Measurements from ENCODE around the gene AKT1.

AKT1 gene

DNA sequence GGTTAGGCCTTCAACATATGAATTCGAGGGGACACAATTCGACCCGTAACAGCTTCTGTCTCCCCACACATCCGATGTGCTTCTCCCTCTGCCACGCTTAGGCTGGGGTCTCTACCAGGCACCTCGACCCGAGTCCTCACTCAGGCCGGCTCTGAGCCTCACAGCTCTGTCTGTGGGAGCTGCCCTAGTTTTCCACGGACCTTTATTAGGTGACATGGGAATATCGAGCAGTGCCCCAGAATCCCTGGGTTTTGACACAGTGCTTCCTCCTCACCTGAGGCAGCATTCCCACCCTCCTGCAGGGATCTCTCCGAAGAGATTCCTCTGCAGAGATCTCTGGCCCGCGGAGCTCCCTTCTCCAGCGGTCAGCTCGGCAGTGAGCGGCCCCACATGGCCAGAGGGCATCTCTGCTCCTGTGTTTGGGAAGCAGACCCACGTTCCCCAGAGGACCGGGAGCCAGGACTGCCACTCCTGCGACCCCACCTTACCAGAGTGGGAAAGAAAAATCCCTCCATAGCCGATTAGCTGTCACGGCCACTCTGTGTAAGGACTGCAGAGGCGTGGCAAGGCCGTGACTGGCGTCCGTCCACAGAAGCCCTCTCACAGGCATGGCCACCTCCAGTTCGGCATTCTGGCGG lies 26.5 kb upstream of the AKT1 start:
- no peak for DNase-seq (ENCODE audit: low spot score)
- in situ Hi-C loops (cut with MboI; ENCODE audit: low sequenced_read_pairs, unreplicated experiment) = no loop called here
- TF ChIP-seq, protein P1, sequence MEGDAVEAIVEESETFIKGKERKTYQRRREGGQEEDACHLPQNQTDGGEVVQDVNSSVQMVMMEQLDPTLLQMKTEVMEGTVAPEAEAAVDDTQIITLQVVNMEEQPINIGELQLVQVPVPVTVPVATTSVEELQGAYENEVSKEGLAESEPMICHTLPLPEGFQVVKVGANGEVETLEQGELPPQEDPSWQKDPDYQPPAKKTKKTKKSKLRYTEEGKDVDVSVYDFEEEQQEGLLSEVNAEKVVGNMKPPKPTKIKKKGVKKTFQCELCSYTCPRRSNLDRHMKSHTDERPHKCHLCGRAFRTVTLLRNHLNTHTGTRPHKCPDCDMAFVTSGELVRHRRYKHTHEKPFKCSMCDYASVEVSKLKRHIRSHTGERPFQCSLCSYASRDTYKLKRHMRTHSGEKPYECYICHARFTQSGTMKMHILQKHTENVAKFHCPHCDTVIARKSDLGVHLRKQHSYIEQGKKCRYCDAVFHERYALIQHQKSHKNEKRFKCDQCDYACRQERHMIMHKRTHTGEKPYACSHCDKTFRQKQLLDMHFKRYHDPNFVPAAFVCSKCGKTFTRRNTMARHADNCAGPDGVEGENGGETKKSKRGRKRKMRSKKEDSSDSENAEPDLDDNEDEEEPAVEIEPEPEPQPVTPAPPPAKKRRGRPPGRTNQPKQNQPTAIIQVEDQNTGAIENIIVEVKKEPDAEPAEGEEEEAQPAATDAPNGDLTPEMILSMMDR (IDR thresholded peaks at IDR 0.05; ENCODE audit: borderline replicate concordance, control extremely low read depth, extremely low read depth, insufficient read depth, missing control alignments) = no peak

DNA sequence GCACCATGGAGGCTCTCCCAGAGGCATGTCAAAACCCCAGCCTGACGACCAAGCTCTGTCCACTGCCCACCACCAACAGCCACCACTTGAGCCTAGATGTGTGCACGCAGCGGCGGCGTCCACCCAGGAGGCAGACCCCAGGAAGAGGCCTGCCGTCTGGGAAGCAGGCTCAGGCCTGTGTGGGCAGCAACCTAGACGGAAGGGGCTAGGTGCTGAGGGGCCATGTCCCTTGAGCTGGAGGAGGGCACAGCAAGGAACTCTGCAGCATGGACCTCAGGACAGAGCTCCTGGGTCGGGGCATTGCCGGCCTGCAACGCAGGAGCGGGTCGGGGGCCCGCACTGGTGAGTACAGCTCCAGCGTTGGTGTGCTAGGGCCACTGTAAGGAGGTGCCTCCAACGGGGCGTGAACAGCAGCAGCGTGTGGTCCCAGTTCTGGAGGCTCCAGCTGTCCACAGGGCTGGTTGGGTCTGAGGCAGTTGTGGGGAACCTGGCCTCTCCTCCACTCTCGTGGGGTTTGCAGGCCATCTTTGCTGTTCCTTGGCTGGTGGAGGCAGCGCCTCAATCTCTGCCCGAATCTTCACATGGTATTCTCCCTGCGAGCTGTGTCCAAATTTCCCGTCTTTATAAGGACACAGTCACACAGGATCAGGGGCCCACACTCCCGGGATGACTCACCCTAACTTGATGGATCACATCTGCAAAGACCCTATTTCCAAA lies 25.8 kb upstream of the AKT1 start:
- in situ Hi-C loops (cut with MboI; ENCODE audit: low sequenced_read_pairs, unreplicated experiment) = no loop called here
- no peak for DNase-seq (ENCODE audit: low spot score)

DNA sequence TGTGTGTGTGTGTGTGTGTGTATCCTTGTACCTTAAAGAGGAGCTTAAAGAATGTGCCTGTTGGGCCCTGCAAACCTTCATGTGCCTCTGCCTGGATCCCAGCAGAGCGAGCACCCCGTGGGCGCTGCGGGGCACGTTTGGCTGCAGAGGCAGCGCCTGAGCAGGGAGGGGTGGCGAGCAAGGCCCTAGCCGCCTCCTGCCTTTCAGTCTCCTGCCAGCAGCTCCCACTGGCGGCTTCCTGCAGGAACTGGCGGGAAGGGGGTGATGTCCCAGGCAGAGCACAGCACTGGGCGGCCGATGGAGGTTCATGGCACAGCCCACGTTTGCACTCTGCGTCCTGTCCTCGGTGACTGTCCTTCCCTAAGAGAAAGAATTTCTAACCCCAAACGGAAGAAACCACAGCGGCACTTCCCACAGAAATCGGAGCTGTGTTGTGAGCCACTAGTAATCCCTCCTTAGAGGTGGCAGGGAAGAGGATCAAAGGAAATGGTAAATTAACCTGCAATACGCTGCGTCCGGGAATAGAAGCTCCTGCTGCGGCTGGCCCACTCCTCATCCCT lies 25.2 kb upstream of the AKT1 start:
- DNase-seq (ENCODE audit: low spot score) = no peak
- in situ Hi-C loops (cut with MboI; ENCODE audit: low sequenced_read_pairs, unreplicated experiment) = no loop called here
- TF ChIP-seq, protein P1 (IDR thresholded peaks at IDR 0.05; ENCODE audit: borderline replicate concordance, control extremely low read depth, extremely low read depth, insufficient read depth, missing control alignments) = no peak

More for the DNA sequence above, 25.8 kb upstream of the AKT1 start:
- TF ChIP-seq, protein P1 (IDR thresholded peaks at IDR 0.05; ENCODE audit: borderline replicate concordance, control extremely low read depth, extremely low read depth, insufficient read depth, missing control alignments) = no peak

DNA sequence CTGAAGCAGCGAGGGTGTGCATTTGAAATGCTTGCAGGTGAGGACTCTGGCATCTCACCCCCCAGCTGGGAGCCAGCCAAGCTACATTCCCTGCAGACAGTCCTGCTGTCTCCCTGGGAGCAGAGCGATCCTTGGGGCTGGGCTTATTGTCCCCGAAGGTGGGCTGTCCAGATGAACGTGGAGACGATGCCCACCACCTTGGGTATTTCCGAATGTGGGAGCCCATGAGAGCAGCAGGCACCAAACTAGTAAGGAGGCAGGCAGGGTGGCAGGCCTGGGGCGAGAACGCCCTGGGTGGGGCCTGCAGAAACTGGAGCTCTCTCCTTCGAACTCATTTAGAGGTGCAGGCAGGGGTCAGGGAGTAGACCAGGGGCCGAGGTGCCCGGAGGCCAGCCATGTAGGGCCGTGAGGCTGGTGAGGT lies 23.8 kb upstream of the AKT1 start:
- in situ Hi-C loops (cut with MboI; ENCODE audit: low sequenced_read_pairs, unreplicated experiment) = no loop called here
- TF ChIP-seq, protein P1 (IDR thresholded peaks at IDR 0.05; ENCODE audit: borderline replicate concordance, control extremely low read depth, extremely low read depth, insufficient read depth, missing control alignments) = no peak
- no peak for DNase-seq (ENCODE audit: low spot score)

DNA sequence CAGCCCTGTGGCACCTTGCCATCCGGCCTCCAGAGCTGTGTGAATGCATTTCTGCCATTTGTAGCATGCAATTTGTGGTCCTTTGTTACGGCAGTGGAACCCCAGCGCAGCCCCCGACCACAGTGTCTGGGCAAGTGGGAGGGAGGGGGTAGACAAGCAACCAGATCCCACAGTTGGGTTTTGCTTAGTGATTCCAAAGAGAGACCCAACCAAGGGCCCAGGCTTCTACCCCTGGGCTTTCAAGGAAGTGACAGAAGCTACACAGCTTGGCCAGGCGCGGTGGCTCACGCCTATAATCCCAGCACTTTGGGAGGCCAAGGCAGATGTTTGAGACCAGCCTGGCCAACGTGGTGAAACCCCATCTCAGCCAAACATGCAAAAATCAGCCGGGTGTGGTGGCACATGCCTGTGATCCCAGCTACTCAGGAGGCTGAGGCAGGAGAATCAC lies 23.2 kb upstream of the AKT1 start:
- DNase-seq (ENCODE audit: low spot score) = no peak
- in situ Hi-C loops (cut with MboI; ENCODE audit: low sequenced_read_pairs, unreplicated experiment) = no loop called here
- TF ChIP-seq, protein P1 (IDR thresholded peaks at IDR 0.05; ENCODE audit: borderline replicate concordance, control extremely low read depth, extremely low read depth, insufficient read depth, missing control alignments) = no peak

DNA sequence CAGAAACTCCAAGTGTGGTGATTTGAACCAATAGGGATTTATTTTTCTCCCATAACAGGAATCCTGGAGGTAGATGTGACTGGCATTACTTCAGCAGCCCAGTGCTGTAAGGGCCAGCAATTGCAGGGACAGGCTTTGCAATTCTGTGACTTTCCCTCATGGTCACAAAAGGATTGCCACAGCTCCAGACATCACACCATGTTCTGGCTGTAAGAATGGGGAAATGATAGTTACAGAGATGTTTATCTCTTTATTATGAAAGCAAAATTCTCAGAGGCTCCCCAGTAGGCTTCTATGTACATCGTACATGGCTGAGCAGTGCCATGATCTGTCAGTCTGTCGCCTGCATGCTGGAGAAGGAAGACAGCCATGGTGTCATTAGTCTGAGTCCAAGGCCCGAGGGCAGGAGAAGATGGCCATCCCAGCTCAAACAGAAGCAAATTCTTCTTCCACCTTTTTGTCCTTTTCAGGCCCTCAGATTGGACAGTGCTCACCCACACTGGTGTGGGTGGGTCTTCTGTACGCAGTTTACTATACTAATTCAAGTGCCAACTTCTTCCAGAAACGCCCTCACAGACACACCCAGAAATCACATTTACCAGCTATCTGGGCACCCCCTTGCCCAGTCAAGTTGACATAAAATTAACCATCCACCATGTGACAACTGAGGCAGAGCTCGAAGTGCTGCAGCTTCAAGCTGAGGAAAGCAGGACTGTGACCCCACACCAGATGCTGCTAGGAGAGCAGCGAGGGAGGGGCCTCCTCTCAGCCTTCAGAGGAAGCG lies 22.6 kb upstream of the AKT1 start:
- in situ Hi-C loops (cut with MboI; ENCODE audit: low sequenced_read_pairs, unreplicated experiment) = no loop called here
- TF ChIP-seq, protein P1 (IDR thresholded peaks at IDR 0.05; ENCODE audit: borderline replicate concordance, control extremely low read depth, extremely low read depth, insufficient read depth, missing control alignments) = no peak

More for the DNA sequence above, 22.6 kb upstream of the AKT1 start:
- DNase-seq (ENCODE audit: low spot score) = no peak
